A673 (cell line): ENCODE results near the gene PHACTR4.
A peak's percentile ranks its signal among the peaks of the same experiment; 100 is the strongest.

Source experiments
- EZH2 ChIP-seq: fragments of 200-600 bp; sonication (generic); IDR thresholded peaks from 2 replicates; pipeline ENCODE4 v1.6.1; 2017; ENCODE audit warnings: borderline replicate concordance, low read depth, mild to moderate bottlenecking, mixed read lengths, antibody characterized with exemption, low read length; ENCODE audit not compliant: poor library complexity, severe bottlenecking
- TF ChIP-seq, protein P1 (sequence below): fragments of 300-800, 200-600 bp; sonication (generic); conservative IDR thresholded peaks from 2 replicates; pipeline ENCODE4 v1.5.1; 2017; ENCODE audit warnings: low read depth, mild to moderate bottlenecking, antibody characterized with exemption, low read length, moderate library complexity, mixed read lengths

DNA sequence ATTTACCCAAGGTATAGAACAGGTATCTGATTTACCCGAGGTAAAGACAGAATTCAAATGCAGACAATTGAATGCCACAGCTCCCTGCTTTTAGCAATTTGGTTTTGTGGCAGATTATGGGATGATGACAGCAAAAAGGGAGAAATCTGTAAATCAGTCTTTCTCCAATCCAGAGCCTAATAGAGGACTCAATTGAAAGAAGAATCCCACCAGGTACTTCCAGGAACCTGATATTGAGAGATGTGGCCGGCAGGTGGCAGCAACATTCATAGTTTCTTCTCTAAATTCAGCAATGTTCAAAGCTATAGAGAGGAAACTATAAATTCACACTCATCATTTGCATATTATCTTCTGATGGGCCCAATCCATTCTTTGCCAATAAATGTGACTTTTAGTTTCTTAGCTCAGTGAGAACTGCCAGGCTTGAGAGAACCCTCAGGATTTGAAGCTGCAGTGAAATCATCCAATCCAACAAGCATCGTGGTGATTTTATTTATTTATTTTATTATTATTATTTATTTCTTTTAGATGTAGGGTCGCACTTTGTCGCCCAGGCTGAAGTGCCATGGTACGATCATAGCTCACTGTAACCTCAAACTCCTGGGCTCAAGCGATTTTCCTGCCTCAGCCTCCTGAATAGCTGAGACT, 9.8 kb upstream of the PHACTR4 start:
- TF ChIP-seq, protein P1, sequence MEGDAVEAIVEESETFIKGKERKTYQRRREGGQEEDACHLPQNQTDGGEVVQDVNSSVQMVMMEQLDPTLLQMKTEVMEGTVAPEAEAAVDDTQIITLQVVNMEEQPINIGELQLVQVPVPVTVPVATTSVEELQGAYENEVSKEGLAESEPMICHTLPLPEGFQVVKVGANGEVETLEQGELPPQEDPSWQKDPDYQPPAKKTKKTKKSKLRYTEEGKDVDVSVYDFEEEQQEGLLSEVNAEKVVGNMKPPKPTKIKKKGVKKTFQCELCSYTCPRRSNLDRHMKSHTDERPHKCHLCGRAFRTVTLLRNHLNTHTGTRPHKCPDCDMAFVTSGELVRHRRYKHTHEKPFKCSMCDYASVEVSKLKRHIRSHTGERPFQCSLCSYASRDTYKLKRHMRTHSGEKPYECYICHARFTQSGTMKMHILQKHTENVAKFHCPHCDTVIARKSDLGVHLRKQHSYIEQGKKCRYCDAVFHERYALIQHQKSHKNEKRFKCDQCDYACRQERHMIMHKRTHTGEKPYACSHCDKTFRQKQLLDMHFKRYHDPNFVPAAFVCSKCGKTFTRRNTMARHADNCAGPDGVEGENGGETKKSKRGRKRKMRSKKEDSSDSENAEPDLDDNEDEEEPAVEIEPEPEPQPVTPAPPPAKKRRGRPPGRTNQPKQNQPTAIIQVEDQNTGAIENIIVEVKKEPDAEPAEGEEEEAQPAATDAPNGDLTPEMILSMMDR: peak; percentile 76
- no peak for TF ChIP-seq EZH2
